ENCODE measurements around the gene KRT77. TPM values are rescaled to one million over a fixed set of nuclear protein-coding genes. Genes with fewer than 3 reads are reported as not detected.

The KRT77 gene
- total and polyA plus RNA-seq, 10 of the 15 experiments (the other 5 are each of a cell fraction or from before 2014, with no cell fraction given): not detected

GRCh38 chr12:52730383-52730782, 27.1 kb upstream of the KRT77 start:
- no peak overlapping the region for H3K4me2 ChIP-seq (ENCODE audit: control insufficient read depth, insufficient read depth)
- H3K27me3 ChIP-seq (replicated peaks in 1 of 2; ENCODE audit: control insufficient read depth in 2 of 2, insufficient read depth in 2 of 2, low read length in 1 of 2): peaks cover 2 to 3% of the 10 kb centered on the region in 2 experiments; a peak in 2 of 4 replicates
- in situ Hi-C loops (cut with MboI) (no loop called here), intact Hi-C loops (cut with micrococcal nuclease; ENCODE audit: unreplicated experiment) (no loop called here)
- FAIRE-seq (no peak), DNase-seq (ENCODE audit: low read depth, low spot score) (no peak), ATAC-seq (no peak)
- no peaks in the 10 kb centered on the region for H3K79me2 ChIP-seq (ENCODE audit: control insufficient read depth, insufficient read depth, low read length)
- ChIA-PET POLR2A (no interaction called here), SMC1A (ENCODE audit: uncharacterized antibody, unreplicated experiment) (no interaction called here), RAD21 (ENCODE audit: unreplicated experiment) (no interaction called here), CTCF (no interaction called here)
- WGBS (ENCODE audit: insufficient coverage, insufficient replicate concordance, low lambda C conversion rate, missing lambda C conversion rate): 51% methylated on average over 13 of the region's 13 CpGs
- H3K9ac ChIP-seq (ENCODE audit: control insufficient read depth, insufficient read depth, low read length): no peak overlapping the region
- H3K36me3 ChIP-seq (ENCODE audit: control insufficient read depth in 2 of 2, insufficient read depth in 2 of 2, low read length in 1 of 2): no peaks in the 10 kb centered on the region
- no peak overlapping the region for H3K27ac ChIP-seq (ENCODE audit: control insufficient read depth, insufficient read depth)
- no peak overlapping the region for H2AFZ ChIP-seq (ENCODE audit: control insufficient read depth, low read depth, low read length)
- TF ChIP-seq SMC3 (IDR thresholded peaks at IDR 0.05; ENCODE audit: borderline replicate concordance, low read length) (no peak), ASH2L (IDR thresholded peaks at IDR 0.05; ENCODE audit: borderline replicate concordance, low read depth) (no peak), SPI1 (IDR thresholded peaks at IDR 0.05; ENCODE audit: borderline replicate concordance, insufficient read depth, low read depth, low read length) (no peak), ATF7 (IDR thresholded peaks at IDR 0.05; ENCODE audit: low read depth) (no peak), TCF12 (IDR thresholded peaks at IDR 0.05; ENCODE audit: low read depth, low read length) (no peak), SRF (IDR thresholded peaks at IDR 0.05; ENCODE audit: low read depth in 2 of 2, low read length in 2 of 2) (no peak), CHD4 (IDR thresholded peaks at IDR 0.05) (no peak), IRF5 (IDR thresholded peaks at IDR 0.05; ENCODE audit: borderline replicate concordance) (no peak), DPF2 (IDR thresholded peaks at IDR 0.05) (no peak), POU2F2 (IDR thresholded peaks at IDR 0.05; ENCODE audit: borderline replicate concordance, low read depth, low read length) (no peak), BRCA1 (IDR thresholded peaks at IDR 0.05; ENCODE audit: low read depth, low read length) (no peak), NBN (IDR thresholded peaks at IDR 0.05) (no peak), POLR2A (IDR thresholded peaks at IDR 0.05; ENCODE audit: low read depth, low read length) (no peak), SMAD5 (IDR thresholded peaks at IDR 0.05; ENCODE audit: low read depth) (no peak)
- no peak overlapping the region for H3K4me3 ChIP-seq
- no peaks in the 10 kb centered on the region for H3K4me1 ChIP-seq (ENCODE audit: control insufficient read depth, insufficient read depth, low read length)
- H3K9me3 ChIP-seq (replicated peaks; ENCODE audit: control insufficient read depth, insufficient read depth, low read length): no peaks in the 10 kb centered on the region
- H4K20me1 ChIP-seq (ENCODE audit: control insufficient read depth, insufficient read depth): no peaks in the 10 kb centered on the region
- BruUV-seq (replicated peaks): no TSS peak

All from GM12878 (cell line).